NCI-H345 (cell line): ENCODE results near the gene TASP1.

Source experiments
- DNase-seq: peaks from one replicate; lab custom pipeline; 2025; lab: John Stamatoyannopoulos, UW

The TASP1 gene

GRCh38 chr20:13342469-13343242, 296.1 kb downstream of the TASP1 start:
- no peak for DNase-seq

GRCh38 chr20:13341737-13342393, 296.9 kb downstream of the TASP1 start:
- no peak for DNase-seq

- DNase-seq, result no peak
These were observed 298.6 kb downstream of the TASP1 start for GRCh38 chr20:13340088-13340487.
